ENCODE measurements around the gene VEGFC.

Gene VEGFC, protein sequence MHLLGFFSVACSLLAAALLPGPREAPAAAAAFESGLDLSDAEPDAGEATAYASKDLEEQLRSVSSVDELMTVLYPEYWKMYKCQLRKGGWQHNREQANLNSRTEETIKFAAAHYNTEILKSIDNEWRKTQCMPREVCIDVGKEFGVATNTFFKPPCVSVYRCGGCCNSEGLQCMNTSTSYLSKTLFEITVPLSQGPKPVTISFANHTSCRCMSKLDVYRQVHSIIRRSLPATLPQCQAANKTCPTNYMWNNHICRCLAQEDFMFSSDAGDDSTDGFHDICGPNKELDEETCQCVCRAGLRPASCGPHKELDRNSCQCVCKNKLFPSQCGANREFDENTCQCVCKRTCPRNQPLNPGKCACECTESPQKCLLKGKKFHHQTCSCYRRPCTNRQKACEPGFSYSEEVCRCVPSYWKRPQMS

DNA sequence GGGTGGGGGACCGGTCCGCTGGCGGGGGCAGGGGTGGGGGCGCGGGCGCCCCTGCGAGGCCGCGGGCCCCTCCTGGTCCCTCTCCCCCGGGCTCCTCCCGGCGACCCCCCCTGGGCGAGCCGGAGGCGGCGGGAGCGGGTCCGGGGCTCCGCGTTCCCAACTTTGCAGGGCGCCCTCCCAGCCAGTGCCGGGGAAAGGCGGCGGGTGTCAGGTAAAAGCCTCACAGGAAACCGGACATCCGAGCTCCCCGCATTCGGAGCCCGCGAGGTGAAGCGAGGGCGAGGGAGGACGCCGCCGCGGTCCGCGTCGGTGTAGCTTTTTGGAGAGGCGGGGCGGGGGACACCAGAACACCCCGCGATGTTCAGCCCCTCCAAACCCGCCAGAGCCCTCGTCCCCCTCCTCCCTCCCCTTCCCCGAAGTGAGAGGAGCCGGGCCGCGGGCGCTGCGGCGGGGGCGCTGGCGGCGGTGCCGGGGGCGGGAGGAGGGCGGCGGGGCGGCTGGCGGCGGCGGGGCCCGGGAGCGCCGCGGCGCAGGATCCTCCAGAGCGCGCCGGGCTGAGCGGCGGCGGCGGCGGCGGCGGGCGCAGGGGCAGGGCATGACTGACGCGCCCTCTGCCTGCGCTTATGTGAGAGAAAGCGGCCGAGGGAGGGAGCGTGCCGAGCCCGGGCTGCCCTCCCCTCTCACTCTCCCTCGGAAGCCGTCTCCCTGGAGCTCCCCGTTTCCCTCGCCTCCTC lies at the start of gene VEGFC:
VEGFC (minus strand) TSS at position 597 of the 734 bp plus-strand sequence. CDS start 611 bp downstream, outside the sequence.
- no peak for DNase-seq

- DNase-seq, result no peak
These were observed 49.0 kb upstream of the VEGFC start for GRCh38 chr4:176841711-176842112.

GRCh38 chr4:176840166-176840565 lies 47.4 kb upstream of the VEGFC start:
- DNase-seq, result no peak

DNA sequence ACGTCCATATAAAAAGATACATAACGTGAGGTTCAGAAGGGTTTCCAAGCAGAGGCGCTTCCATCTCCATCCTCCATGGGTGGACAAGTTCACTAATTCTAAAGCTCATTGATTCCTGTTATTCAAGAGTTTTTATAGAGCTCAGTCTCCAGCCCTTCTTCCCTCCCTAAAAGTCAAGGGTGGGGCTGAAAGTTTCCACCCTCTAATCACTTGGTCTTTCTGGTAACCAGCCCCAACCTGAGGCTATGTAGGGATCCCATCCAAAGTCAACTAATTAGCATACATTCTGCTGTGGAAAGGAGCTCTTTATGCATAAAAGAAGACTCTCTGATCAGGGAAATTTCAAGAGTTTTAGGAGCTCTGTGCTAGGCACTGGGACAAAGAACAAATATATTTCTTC lies 46.9 kb upstream of the VEGFC start:
- DNase-seq, result no peak

- DNase-seq, result no peak
These were observed 46.1 kb upstream of the VEGFC start for GRCh38 chr4:176838601-176839433.

DNA sequence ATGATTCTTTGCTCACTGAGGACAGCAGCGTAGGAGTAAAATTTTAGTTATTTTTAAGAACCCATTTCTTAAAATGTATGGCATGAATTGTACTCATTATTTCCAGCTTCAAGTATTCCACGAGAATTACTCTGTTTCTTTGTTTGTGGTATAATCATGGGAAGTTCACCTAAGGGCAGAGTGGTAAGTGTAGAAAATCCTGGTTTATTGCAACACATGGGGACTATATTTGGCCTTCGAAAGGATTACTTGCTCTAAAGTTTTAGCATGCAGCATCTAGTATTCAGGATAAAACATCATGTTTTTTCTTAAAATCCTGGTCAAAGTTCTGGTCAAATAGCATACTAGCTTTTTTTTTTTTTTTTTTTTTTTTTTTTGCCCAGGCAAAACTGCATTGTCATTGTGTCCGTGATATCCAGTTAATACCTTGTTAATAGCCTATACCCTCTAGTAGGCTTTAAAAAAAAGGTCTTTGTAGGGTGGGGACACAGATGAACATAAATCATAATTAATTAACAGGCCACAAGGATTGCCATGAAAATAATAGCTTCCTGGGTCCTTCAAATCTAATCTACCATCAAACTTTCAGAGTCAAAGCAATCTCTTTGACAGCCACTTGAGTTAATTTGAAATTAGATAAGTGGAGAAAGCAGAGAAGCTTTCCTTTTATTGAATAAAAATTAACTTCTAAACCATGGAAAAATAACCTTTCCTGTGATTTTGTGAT lies 44.6 kb upstream of the VEGFC start:
- DNase-seq, result no peak

GRCh38 chr4:176834531-176834930 lies 41.8 kb upstream of the VEGFC start:
- no peak for DNase-seq

DNA sequence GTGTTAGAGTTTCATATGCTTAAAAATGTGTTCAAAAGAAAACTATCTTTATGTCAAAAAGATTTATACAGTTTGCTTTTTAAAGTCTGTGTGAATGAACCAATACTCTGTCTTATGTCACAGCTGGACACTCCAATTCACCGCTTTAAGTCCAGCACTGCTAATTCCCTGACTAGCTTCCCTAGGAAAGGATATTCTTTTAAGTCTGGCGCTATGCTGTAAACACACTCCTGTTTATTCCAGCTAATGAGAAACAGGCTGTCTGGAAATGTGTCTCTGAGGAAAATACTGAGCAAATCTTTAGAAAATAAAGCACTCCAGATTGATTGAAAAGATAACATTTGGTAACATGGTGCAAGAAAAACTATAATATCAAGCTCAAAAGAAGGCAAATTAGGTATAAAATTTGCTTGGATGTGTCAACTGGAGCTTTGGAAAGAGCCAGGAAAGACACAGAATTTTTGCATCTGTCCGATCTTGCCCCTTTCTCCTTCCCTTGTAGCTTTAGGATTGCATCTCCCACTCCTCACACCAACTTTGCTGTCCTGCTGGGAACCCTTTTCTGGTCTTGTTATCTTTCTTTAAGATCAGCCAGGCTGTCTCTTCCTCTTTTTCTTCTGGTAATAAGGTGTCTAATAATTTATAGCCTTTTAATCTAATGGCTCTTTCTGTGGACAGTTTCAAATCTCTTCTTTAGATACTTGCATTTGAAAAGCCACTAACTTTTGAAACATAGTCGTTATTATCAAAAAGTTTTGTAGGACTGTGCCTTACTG lies 40.9 kb upstream of the VEGFC start:
- no peak for DNase-seq

- DNase-seq, result no peak
These were observed 38.2 kb upstream of the VEGFC start for GRCh38 chr4:176830971-176831370.

DNA sequence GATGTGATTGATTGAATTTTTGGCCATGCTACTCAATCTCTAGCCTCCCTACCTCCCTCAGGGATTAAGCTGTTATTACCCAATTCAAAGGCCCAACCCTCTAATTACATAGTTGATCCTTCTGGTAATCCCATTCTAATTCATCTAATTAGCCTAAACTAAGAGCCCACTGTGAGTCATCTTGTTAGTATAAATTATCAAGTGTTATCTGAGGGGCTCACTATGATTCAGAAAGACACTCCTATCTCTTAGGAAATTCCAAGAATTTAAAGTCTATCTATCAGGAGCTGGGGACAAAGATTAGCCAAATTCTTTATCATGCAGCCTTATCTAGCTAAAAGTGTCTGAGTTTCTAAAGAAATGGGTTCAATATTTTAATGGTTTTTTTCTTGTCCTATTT lies 32.9 kb upstream of the VEGFC start:
- no peak for DNase-seq

DNA sequence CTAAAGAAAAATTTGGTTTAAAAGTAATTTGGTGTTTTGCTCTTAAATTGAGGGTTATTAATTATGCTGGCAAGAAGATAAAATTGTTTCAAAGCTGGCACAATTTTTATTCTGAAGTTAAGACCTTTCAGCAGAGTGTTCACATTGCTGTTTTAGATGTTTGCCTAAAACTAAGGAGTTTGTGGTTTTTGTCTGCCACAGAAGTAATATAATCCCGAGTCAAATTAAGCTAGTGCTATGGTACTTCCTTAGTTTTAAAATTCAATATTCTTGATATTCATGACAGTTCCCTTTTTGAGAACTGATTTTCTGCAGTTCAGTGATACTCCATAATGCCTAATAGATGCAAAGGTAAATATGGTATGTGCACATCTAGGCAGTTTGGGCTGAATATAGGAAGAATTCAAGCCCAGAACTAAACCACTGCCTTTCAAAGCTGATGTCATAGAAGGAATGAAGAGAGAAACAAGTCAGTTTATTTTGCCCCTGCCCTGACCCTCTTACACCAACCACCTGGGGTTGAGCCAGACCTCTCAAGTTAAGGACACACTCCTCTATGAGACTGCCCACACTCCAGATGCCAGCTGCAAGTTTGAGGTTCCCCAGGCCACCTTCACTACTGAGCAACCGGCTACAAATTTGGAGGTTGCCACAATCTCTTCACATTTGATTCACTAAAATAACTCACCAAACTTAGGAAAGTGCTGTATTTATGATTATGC lies 32.1 kb upstream of the VEGFC start:
- DNase-seq, result no peak

- no peak for DNase-seq
These were observed 25.8 kb upstream of the VEGFC start for GRCh38 chr4:176818531-176818930.

DNA sequence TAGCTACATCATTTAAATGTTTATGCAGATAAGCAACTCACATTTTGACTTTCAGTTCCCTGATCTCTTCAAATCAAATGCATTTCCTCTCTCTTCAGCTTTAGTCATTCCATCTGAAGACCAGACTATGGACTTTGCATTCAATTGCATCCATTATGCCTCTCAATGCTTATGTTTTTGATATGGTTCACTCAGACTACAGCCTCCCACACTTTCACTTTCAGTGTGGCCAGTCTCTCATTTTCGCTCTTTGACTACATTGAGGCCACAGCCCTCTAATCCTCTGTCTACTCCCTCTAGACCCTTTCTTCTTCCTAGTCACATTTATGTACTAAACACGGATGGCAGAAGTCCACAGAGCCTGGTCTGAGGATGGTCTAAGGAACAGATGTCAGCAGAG lies 24.5 kb upstream of the VEGFC start:
- no peak for DNase-seq

GRCh38 chr4:176814770-176815169 lies 22.0 kb upstream of the VEGFC start:
- DNase-seq, result no peak

DNA sequence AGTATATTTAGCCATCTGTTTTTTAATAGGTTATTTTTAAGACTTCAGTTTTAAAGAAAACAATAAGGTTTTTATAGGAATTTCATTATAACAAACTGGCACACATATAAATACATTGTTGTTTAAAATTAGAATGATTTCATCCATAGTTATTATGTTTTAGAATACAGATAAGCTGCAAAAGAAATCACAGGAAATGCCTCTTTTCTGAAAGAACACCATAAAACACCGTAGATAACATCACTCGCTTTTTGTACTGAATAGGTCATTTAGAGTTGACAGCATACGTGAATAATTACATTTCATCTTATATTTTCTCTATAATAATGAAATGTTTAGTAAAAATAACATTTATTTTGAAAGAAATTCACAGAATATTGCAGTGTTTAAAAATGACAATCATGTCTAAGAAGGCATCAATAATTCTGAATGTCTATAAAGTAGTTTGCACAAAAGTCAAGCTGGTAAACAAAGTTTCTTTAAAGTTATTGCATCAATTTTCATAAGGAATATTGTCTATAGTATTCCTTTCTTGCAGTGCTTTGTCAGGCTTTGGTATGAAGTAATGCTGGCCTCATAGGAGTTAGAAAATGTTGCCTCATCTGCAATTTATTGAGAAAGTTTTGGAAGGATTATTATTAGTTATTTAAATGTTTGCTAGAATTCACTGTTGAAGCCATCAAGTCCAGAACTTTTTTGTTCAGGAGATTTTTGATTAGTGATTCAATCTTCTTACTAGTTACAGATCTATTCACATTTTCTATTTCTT lies 17.9 kb upstream of the VEGFC start:
- DNase-seq, result no peak

- DNase-seq, result no peak
These were observed 14.2 kb upstream of the VEGFC start for GRCh38 chr4:176806778-176807375.

- DNase-seq, result no peak
These were observed 12.4 kb upstream of the VEGFC start for GRCh38 chr4:176805155-176805554.

DNA sequence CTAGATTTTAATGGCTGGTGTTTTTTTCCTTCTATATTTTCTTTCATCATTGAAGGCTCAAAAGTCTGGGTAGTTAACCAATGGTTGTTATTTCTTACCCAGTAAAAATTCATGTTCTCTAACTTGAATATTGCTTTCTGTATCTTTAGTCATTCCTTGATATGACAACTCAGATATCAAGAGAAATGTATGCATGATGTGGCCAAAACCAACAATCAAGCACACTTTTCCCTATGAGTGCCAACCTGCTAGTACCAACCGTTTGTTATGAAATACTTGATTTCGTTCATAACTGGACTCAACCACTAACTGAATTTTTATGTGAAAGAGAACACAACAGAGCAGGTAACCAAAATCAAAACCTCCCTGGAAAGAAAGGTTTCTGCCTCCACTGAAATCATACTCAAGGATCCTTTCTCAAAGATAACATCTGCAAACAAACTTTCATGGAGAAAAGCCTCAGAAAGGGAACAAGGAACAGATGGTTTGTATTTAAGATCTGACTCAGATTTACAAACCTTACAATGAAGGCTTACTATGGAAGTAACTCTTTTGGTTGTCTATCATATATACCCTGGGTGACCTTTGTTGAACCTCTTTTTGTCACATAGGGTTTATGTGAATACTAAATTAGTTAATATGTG lies 8.3 kb upstream of the VEGFC start:
- DNase-seq, result no peak

- DNase-seq, result no peak
These were observed 6.9 kb upstream of the VEGFC start for GRCh38 chr4:176799653-176800052.
